ENCODE data around the gene EEF1E1.

- TF ChIP-seq CTCF (IDR thresholded peaks at IDR 0.05; ENCODE audit: low read depth, low read length, missing input control), result no peak
- TF ChIP-seq NR2F2 (IDR thresholded peaks at IDR 0.05), result no peak
- TF ChIP-seq, protein P1, sequence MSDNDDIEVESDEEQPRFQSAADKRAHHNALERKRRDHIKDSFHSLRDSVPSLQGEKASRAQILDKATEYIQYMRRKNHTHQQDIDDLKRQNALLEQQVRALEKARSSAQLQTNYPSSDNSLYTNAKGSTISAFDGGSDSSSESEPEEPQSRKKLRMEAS (IDR thresholded peaks at IDR 0.05), result no peak
- TF ChIP-seq ZBTB33 (IDR thresholded peaks at IDR 0.05), result no peak
- no peak for TF ChIP-seq FOXA1 (IDR thresholded peaks at IDR 0.05)
- no peak for TF ChIP-seq TAF1 (conservative IDR thresholded peaks at IDR 0.05)
- TF ChIP-seq, protein P2, sequence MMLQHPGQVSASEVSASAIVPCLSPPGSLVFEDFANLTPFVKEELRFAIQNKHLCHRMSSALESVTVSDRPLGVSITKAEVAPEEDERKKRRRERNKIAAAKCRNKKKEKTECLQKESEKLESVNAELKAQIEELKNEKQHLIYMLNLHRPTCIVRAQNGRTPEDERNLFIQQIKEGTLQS (IDR thresholded peaks at IDR 0.05), result no peak
- TF ChIP-seq SP1 (IDR thresholded peaks at IDR 0.05), result no peak
- TF ChIP-seq YY1 (IDR thresholded peaks at IDR 0.05), result no peak
- TF ChIP-seq RXRA (IDR thresholded peaks at IDR 0.05), result no peak
- TF ChIP-seq RAD21 (IDR thresholded peaks at IDR 0.05), result no peak
Observed at GRCh38 chr6:8065519-8065911, 36.8 kb downstream of the EEF1E1 start.

Measured in liver (tissue), 3 donors.